Stimulated activated naive CD8-positive, alpha-beta T cell treated with anti-CD3 and anti-CD28 coated beads, Interleukin-15, amount 100 ng/mL, for 72 hours (primary cell): ENCODE results near the gene ANGEL2.
A peak's percentile ranks its signal among the peaks of the same experiment; 100 is the strongest.
"Not testable (repeated sequence)": the region's sequence is repeated elsewhere in the genome, so short reads cannot be mapped to it uniquely, and the experiment has no call there.

ENCODE experiments used
- ATAC-seq: fragments of 150-1000 bp; cut with Tn5 transposase; 2 replicates; pipeline ENCODE4 v1.10.0; 2021; ENCODE audit warnings: mild to moderate bottlenecking, moderate library complexity
- DNase-seq, 2 donors: peaks; one replicate each; pipeline ENCODE4 v3.0.0; 2021 to 2022
- H3K27ac Mint-ChIP-seq, 2 donors: one replicate each; pipeline ENCODE4 v1.8.0; 2022; ENCODE audit warnings: mild to moderate bottlenecking in 2 of 2, mixed read lengths in 2 of 2, moderate library complexity in 2 of 2
- H3K27me3 Mint-ChIP-seq: one replicate; pipeline ENCODE4 v1.8.0; 2022; ENCODE audit warnings: mixed read lengths
- H3K4me1 Mint-ChIP-seq: one replicate; pipeline ENCODE4 v1.8.0; 2022; ENCODE audit warnings: mild to moderate bottlenecking, mixed read lengths
- H3K4me3 Mint-ChIP-seq, 2 donors: one replicate each; pipeline ENCODE4 v1.8.0; 2022; ENCODE audit warnings: mild to moderate bottlenecking in 2 of 2, mixed read lengths in 2 of 2, moderate library complexity in 1 of 2
- H3K9me3 Mint-ChIP-seq, 2 donors: one replicate each; pipeline ENCODE4 v1.8.0; 2022; ENCODE audit warnings: mixed read lengths in 2 of 2

The ANGEL2 gene, protein sequence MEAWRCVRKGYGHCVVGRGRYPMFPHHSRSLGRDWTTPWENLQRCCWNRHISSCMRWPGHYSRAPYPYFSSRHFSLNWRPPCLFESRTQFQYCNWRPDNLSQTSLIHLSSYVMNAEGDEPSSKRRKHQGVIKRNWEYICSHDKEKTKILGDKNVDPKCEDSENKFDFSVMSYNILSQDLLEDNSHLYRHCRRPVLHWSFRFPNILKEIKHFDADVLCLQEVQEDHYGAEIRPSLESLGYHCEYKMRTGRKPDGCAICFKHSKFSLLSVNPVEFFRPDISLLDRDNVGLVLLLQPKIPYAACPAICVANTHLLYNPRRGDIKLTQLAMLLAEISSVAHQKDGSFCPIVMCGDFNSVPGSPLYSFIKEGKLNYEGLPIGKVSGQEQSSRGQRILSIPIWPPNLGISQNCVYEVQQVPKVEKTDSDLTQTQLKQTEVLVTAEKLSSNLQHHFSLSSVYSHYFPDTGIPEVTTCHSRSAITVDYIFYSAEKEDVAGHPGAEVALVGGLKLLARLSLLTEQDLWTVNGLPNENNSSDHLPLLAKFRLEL

GRCh38 chr1:213015099-213016050 lies at the start of gene ANGEL2:
TSS of gene ANGEL2 (minus strand) at chr1:213015867. CDS start at chr1:213015671, 196 bp downstream.
- H3K4me1 Mint-ChIP-seq, result peaks cover 30% of the 10 kb centered on the region
- DNase-seq (peak; percentile 90 to 97), ATAC-seq (peak; percentile 98)
- H3K4me3 Mint-ChIP-seq, result peak within 1 kb of the TSS; percentile 98 to 99
- peak within 1 kb of the TSS; percentile 100 for H3K27ac Mint-ChIP-seq
- no peaks in the 10 kb centered on the region for H3K27me3 Mint-ChIP-seq
- H3K9me3 Mint-ChIP-seq, result no peaks in the 10 kb centered on the region

DNA sequence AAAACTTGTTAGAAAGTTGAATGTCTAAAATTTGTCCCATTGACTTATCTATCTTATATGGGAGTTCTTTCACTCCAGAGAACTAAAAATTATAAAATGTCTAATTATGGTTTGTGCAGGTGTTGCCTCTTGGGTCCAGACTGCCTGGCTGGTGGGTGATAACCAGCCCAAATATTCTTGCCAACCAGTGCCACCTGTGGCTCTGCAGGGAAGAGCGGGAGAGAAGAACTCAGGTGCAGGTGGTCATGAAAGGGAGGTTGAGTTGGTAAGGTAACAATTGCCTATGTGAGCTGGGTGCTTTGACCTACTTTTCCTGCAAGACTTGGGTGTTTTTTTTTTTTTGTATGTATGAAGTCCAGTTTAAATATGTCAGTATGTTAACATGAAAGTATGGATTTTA lies 45.6 kb upstream of the ANGEL2 start:
- ATAC-seq (no peak), DNase-seq (no peak)
- Mint-ChIP-seq H3K27me3 (no peaks in the 10 kb centered on the region), H3K4me1 (peaks cover 5% of the 10 kb centered on the region), H3K27ac (no peak overlapping the region), H3K9me3 (no peaks in the 10 kb centered on the region), H3K4me3 (no peak overlapping the region)

DNA sequence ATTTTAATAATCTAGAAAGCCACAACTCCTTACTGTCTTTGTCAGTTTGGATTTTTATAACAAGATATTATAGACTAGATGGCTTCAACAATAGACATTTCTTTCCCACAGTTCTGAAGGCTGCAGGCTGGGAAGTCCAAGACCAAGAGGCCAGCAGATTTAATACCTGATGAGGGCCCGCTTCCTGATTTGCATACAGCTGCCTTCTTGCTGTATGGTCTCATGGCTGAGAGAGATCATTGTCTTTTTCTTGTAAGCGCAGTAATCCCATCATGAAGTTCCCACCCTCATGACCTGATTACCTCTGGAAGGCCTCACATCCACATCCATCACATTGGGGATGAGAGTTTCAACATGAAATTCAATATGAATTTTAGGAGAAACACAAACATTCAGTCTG lies 45.2 kb upstream of the ANGEL2 start:
- ATAC-seq (no peak), DNase-seq (no peak)
- Mint-ChIP-seq H3K27me3 (no peaks in the 10 kb centered on the region), H3K9me3 (no peaks in the 10 kb centered on the region), H3K4me1 (peaks cover 5% of the 10 kb centered on the region), H3K4me3 (no peak overlapping the region), H3K27ac (no peak overlapping the region)

GRCh38 chr1:213057264-213058059 lies 41.8 kb upstream of the ANGEL2 start:
- Mint-ChIP-seq H3K27me3 (no peaks in the 10 kb centered on the region), H3K9me3 (no peaks in the 10 kb centered on the region), H3K4me1 (peaks cover 18% of the 10 kb centered on the region), H3K27ac (no peak overlapping the region), H3K4me3 (no peak overlapping the region)
- DNase-seq, result no peak
- ATAC-seq, result no peak

- Mint-ChIP-seq H3K27ac (no peak overlapping the region), H3K9me3 (peaks cover under 1 to 2% of the 10 kb centered on the region in 2 donors), H3K27me3 (no peaks in the 10 kb centered on the region), H3K4me3 (no peak overlapping the region), H3K4me1 (peaks cover 16% of the 10 kb centered on the region)
- ATAC-seq, result no peak
- DNase-seq, result no peak
Measured at GRCh38 chr1:213055767-213056166, 40.1 kb upstream of the ANGEL2 start.

- no peak for ATAC-seq
- Mint-ChIP-seq H3K9me3 (peaks cover 9 to 10% of the 10 kb centered on the region in 2 donors), H3K4me1 (peaks cover 24% of the 10 kb centered on the region), H3K4me3 (no peak overlapping the region), H3K27me3 (no peaks in the 10 kb centered on the region), H3K27ac (no peak overlapping the region)
- no peak for DNase-seq
Measured at GRCh38 chr1:213054733-213055591, 39.3 kb upstream of the ANGEL2 start.

GRCh38 chr1:213054142-213054541 lies 38.5 kb upstream of the ANGEL2 start:
- DNase-seq (no peak), ATAC-seq (no peak)
- H3K9me3 Mint-ChIP-seq, result peaks cover 11 to 12% of the 10 kb centered on the region in 2 donors
- no peaks in the 10 kb centered on the region for H3K27me3 Mint-ChIP-seq
- H3K4me3 Mint-ChIP-seq, result no peak overlapping the region
- H3K4me1 Mint-ChIP-seq, result peaks cover 26% of the 10 kb centered on the region
- H3K27ac Mint-ChIP-seq, result no peak overlapping the region

GRCh38 chr1:213053455-213053854 lies 37.8 kb upstream of the ANGEL2 start:
- Mint-ChIP-seq H3K27me3 (peaks cover 7% of the 10 kb centered on the region), H3K9me3 (peaks cover 11 to 18% of the 10 kb centered on the region in 2 donors), H3K27ac (no peak overlapping the region), H3K4me3 (no peak overlapping the region), H3K4me1 (peaks cover 26% of the 10 kb centered on the region)
- ATAC-seq (no peak), DNase-seq (no peak)

DNA sequence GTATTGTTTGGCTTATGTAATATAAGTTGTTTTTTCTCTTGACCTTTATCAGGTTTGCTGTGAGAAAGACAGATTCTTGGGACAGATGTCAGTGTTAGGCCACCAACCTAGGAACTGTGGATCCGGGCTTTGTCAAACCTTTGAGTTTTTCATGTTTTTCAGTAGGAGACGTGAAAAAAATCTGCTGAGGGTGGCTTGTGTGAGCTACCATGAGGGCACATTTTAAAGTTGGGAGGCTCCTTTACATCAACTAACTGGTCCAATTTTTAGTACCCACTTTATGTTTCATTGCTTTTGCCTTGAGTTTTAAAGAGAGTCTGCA lies 36.2 kb upstream of the ANGEL2 start:
- Mint-ChIP-seq H3K4me1 (peaks cover 26% of the 10 kb centered on the region), H3K27ac (peak overlapping the region in 1 of 2 donors; percentile 94), H3K4me3 (peak overlapping the region; percentile 91 to 97), H3K27me3 (peaks cover 13% of the 10 kb centered on the region), H3K9me3 (peaks cover 11 to 18% of the 10 kb centered on the region in 2 donors)
- DNase-seq, result no peak
- ATAC-seq, result no peak

- ATAC-seq (peak; percentile 97), DNase-seq (peak; percentile 76 to 84)
- H3K4me3 Mint-ChIP-seq, result peak within 1 kb of the TSS; percentile 91 to 97
- H3K9me3 Mint-ChIP-seq, result peaks cover 11 to 18% of the 10 kb centered on the region in 2 donors
- peaks cover 26% of the 10 kb centered on the region for H3K4me1 Mint-ChIP-seq
- H3K27ac Mint-ChIP-seq, result peak within 1 kb of the TSS; percentile 92 to 94
- peaks cover 13% of the 10 kb centered on the region for H3K27me3 Mint-ChIP-seq
Measured at GRCh38 chr1:213051127-213051880, 35.6 kb upstream of the ANGEL2 start, which contains the start of gene RPS6KC1. TSS of gene RPS6KC1 (plus strand) at chr1:213051241. CDS start at chr1:213051405, 164 bp downstream.

- peaks cover 26% of the 10 kb centered on the region for H3K4me1 Mint-ChIP-seq
- H3K27ac Mint-ChIP-seq, result peak overlapping the region; percentile 92 to 94
- H3K9me3 Mint-ChIP-seq, result peaks cover 11 to 18% of the 10 kb centered on the region in 2 donors
- ATAC-seq, result peak; percentile 56
- peaks cover 13% of the 10 kb centered on the region for H3K27me3 Mint-ChIP-seq
- H3K4me3 Mint-ChIP-seq, result peak overlapping the region; percentile 91 to 97
- DNase-seq, result no peak
Measured at GRCh38 chr1:213050745-213051126, 35.1 kb upstream of the ANGEL2 start.

DNA sequence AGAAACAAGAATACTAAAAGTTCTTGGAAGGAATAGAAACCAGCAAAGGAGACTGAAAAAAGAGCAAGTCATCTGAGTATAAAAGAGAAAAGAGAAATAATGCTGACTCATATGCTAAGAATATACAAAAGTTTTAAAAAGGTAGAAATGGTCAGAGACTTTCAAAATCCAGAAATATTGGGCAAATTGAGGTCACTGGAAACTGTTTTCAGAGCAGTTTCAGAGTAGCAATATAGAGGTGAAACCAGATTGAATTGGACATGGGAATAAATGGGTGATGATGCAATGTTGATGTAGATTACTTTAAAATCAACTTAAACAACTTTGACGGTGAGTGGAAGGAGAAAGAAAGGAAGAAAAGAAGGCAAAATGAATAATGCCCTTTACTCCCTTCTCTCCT lies 33.6 kb upstream of the ANGEL2 start:
- Mint-ChIP-seq H3K4me3 (no peak overlapping the region), H3K4me1 (peaks cover 26% of the 10 kb centered on the region), H3K9me3 (peaks cover 11 to 18% of the 10 kb centered on the region in 2 donors), H3K27me3 (peaks cover 13% of the 10 kb centered on the region), H3K27ac (peak overlapping the region in 1 of 2 donors; percentile 42)
- ATAC-seq, result no peak
- DNase-seq, result no peak

DNA sequence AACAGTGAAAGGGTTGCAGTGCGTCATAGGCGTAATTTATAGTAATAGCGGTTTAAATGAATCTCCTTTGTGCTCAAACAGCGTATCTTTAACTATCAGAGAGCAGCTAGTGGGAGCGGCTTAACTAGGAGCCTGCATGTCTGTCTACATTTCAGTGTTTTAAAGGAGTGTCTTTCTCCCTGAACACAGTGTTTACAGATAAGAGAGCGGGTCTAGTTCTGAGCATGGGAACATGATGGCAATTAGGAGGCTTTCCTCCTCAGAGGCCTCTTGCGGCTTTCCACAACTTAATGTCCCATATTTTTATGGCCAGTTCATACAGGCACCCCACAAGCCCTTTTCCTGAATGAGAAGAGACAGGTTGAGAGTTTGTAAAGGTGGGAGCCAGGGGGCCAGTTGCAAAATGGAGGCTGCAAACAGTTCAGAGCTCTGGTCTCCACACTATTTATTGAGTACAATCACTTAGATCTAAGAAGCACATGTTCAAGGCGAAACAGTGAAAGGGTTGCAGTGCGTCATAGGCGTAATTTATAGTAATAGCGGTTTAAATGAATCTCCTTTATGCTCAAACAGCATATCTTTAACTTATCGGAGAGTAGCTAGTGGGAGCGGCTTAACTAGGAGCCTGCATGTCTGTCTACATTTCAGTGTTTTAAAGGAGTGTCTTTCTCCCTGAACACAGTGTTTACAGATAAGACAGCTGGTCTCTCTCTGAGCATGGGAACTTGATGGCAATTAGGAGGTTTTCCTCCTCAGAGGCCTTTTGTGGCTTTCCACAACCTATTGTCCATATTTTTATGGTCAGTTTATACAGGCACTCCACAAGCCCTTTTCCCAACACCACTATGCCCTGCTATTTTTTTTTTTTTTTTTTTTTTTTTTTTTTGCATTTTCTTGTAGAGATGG lies 29.9 kb upstream of the ANGEL2 start:
- not testable (repeated sequence) for ATAC-seq, DNase-seq, H3K27ac Mint-ChIP-seq, H3K4me3 Mint-ChIP-seq
- peaks cover 19% of the 10 kb centered on the region for H3K4me1 Mint-ChIP-seq
- peaks cover 13% of the 10 kb centered on the region for H3K27me3 Mint-ChIP-seq
- peaks cover 8 to 15% of the 10 kb centered on the region in 2 donors for H3K9me3 Mint-ChIP-seq
